GM12874 (cell line): ENCODE results near the gene DMBX1.

Experiments
- CTCF ChIP-seq: IDR thresholded peaks from 2 replicates; pipeline ENCODE4 v1.5.1; 2011; ENCODE audit warnings: low read depth, mild to moderate bottlenecking, control low read depth, low read length, moderate library complexity; ENCODE audit not compliant: insufficient read depth

Gene DMBX1

GRCh38 chr1:46497020-46497419 is 7.4 kb downstream of the DMBX1 start:
- TF ChIP-seq CTCF: no peak

GRCh38 chr1:46497665-46498064 is 8.0 kb downstream of the DMBX1 start:
- no peak for TF ChIP-seq CTCF

- TF ChIP-seq CTCF: no peak
These were observed 11.9 kb downstream of the DMBX1 start for GRCh38 chr1:46501528-46501927.

GRCh38 chr1:46503421-46503820 is 13.8 kb downstream of the DMBX1 start:
- TF ChIP-seq CTCF: no peak

- no peak for TF ChIP-seq CTCF
These were observed 17.0 kb downstream of the DMBX1 start for GRCh38 chr1:46506470-46507219.

GRCh38 chr1:46508757-46509156 is 19.1 kb downstream of the DMBX1 start:
- no peak for TF ChIP-seq CTCF

GRCh38 chr1:46510341-46510997 is 20.8 kb downstream of the DMBX1 start:
- TF ChIP-seq CTCF: no peak
